RPMI7951 (cell line): ENCODE data around the gene SUSD5. TPM values are rescaled to one million over a fixed set of nuclear protein-coding genes. Genes with fewer than 3 reads are reported as not detected.
"Not testable (repeated sequence)": the region's sequence is repeated elsewhere in the genome, so short reads cannot be mapped to it uniquely, and the experiment has no call there.

Experiments used
- DNase-seq: peaks from one replicate; pipeline ENCODE4 v3.0.0-alpha.2; 2012; ENCODE audit warnings: low read depth
- total RNA-seq: library from RNA; depleted of rRNA; stranded (reverse); fragments of >200 nt; shearing (Covaris generic); gene quantifications from 2 replicates; pipeline ENCODE4 v1.2.3, GENCODE V29; 2014

The SUSD5 gene
- total RNA-seq, 1 experiment from 2014 or later = 4.6 TPM

GRCh38 chr3:33196538-33196937, 22.1 kb downstream of the SUSD5 start:
- no peak for DNase-seq

- DNase-seq = no peak
Observed at GRCh38 chr3:33194303-33194702, 24.3 kb downstream of the SUSD5 start.

GRCh38 chr3:33187368-33187634, 31.3 kb downstream of the SUSD5 start:
- DNase-seq = peak; percentile 23

- peak; percentile 48 for DNase-seq
Observed at GRCh38 chr3:33186524-33187367, 31.9 kb downstream of the SUSD5 start.

- DNase-seq = no peak
Observed at GRCh38 chr3:33184863-33185262, 33.7 kb downstream of the SUSD5 start.

- DNase-seq = not testable (repeated sequence)
Observed at GRCh38 chr3:33181641-33182040, 37.0 kb downstream of the SUSD5 start.

- DNase-seq = no peak
Observed at GRCh38 chr3:33181229-33181628, 37.4 kb downstream of the SUSD5 start.

- DNase-seq = no peak
Observed at GRCh38 chr3:33179132-33179531, 39.5 kb downstream of the SUSD5 start.

- no peak for DNase-seq
Observed at GRCh38 chr3:33174711-33175414, 43.7 kb downstream of the SUSD5 start.

GRCh38 chr3:33174095-33174494, 44.5 kb downstream of the SUSD5 start:
- no peak for DNase-seq

GRCh38 chr3:33173672-33174071, 44.9 kb downstream of the SUSD5 start:
- DNase-seq = no peak

GRCh38 chr3:33173103-33173502, 45.5 kb downstream of the SUSD5 start:
- no peak for DNase-seq

GRCh38 chr3:33171580-33171979, 47.0 kb downstream of the SUSD5 start:
- DNase-seq = no peak

- DNase-seq = no peak
Observed at GRCh38 chr3:33170531-33170930, 48.1 kb downstream of the SUSD5 start.

GRCh38 chr3:33167716-33168336, 50.8 kb downstream of the SUSD5 start:
- no peak for DNase-seq

- no peak for DNase-seq
Observed at GRCh38 chr3:33167284-33167683, 51.3 kb downstream of the SUSD5 start.

- no peak for DNase-seq
Observed at GRCh38 chr3:33166095-33166494, 52.5 kb downstream of the SUSD5 start.

- no peak for DNase-seq
Observed at GRCh38 chr3:33165372-33165771, 53.2 kb downstream of the SUSD5 start.

GRCh38 chr3:33162621-33163020, 56.0 kb downstream of the SUSD5 start:
- DNase-seq = not testable (repeated sequence)

GRCh38 chr3:33159981-33160380, 58.6 kb downstream of the SUSD5 start:
- DNase-seq = no peak

- DNase-seq = no peak
Observed at GRCh38 chr3:33159234-33159633, 59.4 kb downstream of the SUSD5 start.

- DNase-seq = no peak
Observed at GRCh38 chr3:33155301-33155700, 63.3 kb downstream of the SUSD5 start.

- no peak for DNase-seq
Observed at GRCh38 chr3:33153782-33154181, 64.8 kb downstream of the SUSD5 start.
